GM19467 (cell line): Measurements from ENCODE around the gene HACD1.

Source experiments
- ATAC-seq: cut with Tn5 transposase; IDR thresholded peaks from one replicate; pipeline ENCODE4 v1.9.1; 2021; ENCODE audit warnings: mild to moderate bottlenecking, moderate library complexity; ENCODE audit not compliant: unreplicated experiment

The HACD1 gene, protein sequence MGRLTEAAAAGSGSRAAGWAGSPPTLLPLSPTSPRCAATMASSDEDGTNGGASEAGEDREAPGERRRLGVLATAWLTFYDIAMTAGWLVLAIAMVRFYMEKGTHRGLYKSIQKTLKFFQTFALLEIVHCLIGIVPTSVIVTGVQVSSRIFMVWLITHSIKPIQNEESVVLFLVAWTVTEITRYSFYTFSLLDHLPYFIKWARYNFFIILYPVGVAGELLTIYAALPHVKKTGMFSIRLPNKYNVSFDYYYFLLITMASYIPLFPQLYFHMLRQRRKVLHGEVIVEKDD

GRCh38 chr10:17617031-17617911, at the start of gene HACD1:
HACD1 (minus strand) TSS chr10:17617374; CDS start chr10:17617339, 35 bp downstream.
- peak; percentile 72 for ATAC-seq

DNA sequence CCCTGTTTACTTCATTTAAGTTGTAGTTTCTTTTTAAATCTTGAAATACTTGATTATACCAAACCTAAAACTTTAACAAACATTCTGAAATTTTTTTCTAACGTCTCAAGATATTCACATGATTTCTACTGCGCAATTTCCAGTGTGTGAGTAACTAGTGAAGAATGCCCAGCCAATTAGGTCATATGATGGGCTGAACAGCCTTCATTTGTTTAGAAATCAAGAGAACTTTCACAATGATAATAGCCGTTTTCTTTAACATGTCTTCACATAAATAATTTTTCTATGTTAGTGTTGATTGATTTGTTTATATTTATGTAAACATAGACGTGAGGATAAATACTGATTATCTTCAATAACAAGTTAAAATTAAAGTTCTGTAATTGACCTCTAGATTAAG, 48.6 kb upstream of the HACD1 start:
- no peak for ATAC-seq

DNA sequence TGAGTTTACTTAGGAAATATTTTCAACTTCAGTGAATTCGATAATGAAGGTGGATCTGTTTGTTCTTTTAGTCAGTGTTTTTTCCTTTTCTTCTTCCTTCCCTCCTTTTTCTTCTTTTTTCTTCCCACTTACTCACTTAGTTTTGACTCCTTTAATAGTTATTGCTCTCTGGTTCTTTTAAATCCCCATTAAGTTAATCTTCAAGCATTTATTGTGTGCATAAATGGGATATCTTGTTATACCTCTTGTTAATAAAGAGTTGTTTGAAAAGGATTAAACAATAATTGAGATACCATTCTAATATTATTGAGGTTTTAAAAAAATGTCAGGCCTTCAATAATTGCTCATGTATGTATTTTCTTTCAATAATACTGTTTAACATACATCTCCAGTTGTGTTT, 46.3 kb upstream of the HACD1 start:
- no peak for ATAC-seq

DNA sequence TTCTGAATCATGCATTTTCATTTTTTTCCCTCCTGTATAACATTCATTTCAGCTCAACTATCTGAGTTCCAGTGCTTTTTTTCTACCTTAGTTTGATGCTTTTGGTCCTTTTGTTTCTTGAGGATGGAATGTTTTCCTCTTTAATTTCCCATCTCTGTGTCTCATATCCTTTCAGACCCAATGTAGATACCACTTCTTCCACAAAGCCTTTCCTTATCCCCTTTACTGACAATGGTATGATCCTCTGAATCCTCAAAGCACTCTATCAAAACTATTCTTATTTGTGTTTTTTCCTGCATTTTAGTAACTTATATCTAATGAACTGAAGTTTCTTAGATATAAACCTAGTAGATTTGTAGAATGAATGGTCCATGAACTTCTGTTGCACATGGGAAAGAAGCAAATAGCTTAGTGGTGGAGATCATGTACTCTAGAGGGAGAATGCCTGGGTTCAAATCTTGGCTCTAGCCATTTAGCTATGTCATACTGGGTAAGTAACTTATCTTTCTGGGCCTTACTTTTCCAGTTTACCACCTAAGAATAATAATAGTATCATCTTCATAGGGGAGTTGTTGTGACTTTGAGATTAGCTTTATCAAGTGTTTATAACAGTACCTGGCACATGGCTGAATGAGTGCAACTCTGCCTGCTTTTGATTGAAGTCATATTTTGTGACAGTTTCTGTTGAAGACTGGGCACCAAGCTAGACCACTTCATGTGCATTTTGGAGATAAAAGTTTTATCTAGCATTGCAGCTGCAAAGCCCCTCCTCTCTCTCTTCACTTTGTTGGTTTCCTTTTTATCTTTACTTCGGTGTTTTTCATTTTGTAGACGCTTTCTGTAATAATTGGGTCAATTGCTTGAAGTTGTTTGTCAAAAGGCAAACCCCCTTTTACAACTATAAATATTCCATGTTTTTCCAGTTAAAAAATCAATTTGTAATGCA, 45.3 kb upstream of the HACD1 start:
- ATAC-seq: no peak

GRCh38 chr10:17661510-17661909, 44.3 kb upstream of the HACD1 start:
- no peak for ATAC-seq

DNA sequence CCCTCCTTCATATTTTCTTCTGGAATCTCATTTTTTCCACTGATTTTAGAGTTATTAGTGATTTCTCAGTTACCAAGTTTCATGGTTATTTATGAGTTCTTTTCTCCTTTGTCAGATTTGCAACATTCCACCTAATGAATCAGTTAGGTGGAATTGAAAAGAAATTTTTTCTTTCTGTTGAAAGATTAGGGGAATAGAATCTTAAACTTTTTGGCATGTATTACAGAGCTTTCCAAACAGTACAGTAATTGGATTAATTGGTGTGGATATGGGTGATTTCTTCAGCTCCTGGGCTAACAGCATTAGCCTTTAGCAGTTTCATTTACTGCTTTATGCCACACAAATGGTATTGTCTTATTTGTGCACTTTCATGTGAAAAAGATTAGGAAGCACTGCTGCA, 43.7 kb upstream of the HACD1 start:
- no peak for ATAC-seq

DNA sequence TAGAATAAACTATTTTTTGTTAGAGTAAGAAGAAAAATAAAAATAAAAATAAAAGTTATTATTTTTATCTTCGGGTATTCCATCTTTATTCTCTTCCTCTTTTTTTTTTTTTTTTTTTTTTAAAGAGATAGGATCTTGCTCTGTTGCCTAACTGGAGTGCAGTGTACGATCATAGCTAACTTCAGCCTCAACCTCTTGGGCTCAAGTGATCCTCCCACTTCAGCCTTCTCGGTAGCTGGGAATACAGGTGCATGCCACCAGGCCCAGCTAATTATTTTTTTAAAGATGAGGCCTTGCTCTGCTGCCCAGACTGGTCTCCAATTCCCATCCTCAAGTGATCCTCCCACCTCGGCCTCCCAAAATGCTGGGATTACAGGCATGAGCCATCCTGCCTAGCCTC, 42.2 kb upstream of the HACD1 start:
- no peak for ATAC-seq

GRCh38 chr10:17657103-17657500, 39.9 kb upstream of the HACD1 start:
- ATAC-seq: no peak

DNA sequence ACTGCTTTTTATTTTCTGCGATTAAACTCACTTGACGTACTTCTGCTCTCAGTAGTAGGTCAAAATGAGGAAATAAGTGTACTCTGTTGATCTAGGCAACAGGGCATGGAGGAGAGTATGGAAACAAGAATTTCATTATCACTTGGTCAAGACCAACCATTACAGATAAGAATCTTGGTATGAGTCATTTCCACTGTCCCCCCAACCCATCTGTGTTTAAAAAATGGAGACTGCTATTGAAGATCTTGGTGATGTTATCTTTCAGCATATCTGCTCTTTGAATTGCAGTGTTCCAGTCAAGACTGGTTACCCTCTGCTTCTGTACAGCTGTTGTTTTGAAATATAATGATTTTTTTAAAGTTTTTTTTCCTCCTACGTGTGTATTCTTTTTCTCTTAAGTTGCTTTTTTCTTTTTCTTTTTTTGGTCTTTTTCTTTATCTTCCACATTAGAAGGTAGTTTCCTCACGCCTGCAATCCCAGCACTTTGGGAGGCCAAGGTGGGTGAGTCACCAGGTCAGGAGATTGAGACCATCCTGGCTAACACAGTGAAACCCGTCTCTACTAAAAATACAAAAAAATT, 38.5 kb upstream of the HACD1 start:
- peak; percentile 90 for ATAC-seq

DNA sequence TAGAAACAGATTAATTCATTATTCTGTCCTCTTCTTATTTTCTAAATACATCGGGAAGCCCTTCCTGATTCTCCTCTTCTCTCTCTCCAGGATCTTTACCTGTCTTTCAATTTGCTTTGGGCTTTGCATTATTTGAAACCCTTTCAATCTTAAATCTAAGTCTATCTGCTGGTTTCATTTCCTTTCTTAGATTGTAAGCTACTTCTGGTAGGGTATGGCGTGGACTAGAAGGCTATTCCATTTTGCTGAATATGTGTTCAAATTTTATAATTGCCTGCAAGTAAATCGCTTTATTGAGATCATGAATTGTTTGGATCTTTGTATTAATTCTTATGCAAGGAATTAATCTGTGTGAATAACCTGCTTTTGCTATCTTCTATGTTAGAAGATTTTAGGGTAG, 37.8 kb upstream of the HACD1 start:
- peak; percentile 21 for ATAC-seq

DNA sequence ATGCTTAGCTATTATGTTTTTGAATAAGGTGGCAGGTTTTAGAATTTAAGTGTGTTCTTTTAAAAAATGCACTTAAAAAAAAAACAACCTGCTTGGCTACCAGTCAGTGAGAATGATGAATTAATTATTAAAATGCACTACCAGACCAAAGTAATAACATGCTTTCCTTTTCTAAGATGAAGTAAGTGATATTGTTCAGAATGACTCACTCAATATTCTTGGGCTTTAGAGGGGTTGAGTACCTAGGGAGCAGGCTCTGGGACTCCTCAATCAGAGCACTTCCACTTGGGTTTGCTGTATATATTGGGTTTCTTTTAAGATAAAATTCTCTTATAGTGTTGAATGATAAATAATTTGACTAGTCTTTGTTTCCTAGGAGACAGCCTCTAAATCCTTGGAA, 35.4 kb upstream of the HACD1 start:
- ATAC-seq: no peak

DNA sequence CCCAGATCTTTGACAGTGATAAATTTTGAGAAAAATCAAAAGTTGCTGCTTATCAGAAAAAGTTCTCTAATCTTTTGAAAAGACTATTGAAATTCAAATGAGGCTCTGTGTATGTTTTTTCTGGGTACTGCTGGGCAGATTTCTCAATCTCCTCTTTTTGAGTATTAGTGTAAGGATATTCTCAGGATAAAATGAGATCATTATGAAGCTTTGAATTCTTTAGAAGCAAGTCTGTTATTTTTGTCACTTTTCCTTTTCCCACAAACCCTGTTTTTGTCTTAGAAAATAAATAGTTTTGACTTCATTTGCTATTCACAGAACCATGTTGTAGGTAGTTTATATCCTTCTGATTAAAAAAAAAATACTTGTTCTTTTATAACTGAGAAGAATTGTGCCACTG, 34.7 kb upstream of the HACD1 start:
- no peak for ATAC-seq

DNA sequence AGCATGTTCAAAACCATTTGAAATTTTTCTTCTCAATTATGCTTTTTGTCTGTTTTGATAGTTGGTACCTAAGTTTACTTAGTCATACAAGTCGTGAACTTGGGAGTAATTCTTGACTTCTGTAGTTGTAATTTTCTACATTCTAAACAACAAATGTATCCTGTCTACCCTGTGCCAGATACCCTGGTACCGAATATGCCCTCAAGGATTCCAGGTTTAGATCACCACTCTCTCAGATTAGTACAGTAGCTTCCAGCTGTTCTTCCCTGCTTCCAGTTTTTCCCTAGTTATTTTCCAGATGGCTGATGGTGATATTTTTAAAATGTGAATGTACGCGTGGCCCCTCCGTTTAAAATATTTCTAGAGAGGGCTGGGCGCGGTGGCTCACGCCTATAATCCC, 33.2 kb upstream of the HACD1 start:
- no peak for ATAC-seq

DNA sequence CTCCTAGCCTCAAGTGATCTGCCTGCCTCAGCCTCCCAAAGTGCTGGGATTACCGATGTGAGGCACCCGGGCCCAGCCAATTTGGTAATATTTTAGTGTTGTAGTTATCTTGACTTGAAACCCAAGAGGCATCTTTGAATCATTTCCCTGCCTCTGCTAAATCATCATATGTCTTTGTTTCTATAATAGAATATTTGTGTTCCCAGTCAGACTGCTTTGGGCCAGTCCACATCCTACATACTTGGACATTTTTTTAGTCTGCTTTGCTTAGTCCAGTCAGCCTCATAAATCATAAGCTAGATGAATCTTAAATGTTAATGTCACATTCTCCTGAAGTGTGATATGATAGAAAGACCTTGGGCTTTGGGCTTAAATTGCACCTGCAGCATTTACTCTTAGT, 32.7 kb upstream of the HACD1 start:
- no peak for ATAC-seq

DNA sequence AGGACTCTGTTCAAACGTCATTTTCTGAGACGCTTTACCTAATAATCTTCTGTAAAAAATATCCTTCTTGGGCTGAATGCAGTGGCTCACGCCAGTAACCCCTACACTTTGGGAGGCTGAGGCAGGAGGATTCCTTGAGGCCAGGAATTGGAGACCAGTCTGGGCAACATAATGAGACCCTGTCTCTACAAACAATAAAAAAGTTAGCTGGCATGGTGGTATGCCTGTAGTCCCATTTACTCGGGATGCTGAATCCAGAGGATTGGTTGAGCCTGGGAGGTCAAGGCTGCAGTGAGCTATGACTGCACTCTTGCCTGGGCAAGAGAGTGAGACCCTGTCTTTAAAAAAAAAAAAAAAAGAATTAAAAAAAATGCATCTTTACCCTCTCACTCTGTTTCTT, 31.9 kb upstream of the HACD1 start:
- ATAC-seq: no peak

DNA sequence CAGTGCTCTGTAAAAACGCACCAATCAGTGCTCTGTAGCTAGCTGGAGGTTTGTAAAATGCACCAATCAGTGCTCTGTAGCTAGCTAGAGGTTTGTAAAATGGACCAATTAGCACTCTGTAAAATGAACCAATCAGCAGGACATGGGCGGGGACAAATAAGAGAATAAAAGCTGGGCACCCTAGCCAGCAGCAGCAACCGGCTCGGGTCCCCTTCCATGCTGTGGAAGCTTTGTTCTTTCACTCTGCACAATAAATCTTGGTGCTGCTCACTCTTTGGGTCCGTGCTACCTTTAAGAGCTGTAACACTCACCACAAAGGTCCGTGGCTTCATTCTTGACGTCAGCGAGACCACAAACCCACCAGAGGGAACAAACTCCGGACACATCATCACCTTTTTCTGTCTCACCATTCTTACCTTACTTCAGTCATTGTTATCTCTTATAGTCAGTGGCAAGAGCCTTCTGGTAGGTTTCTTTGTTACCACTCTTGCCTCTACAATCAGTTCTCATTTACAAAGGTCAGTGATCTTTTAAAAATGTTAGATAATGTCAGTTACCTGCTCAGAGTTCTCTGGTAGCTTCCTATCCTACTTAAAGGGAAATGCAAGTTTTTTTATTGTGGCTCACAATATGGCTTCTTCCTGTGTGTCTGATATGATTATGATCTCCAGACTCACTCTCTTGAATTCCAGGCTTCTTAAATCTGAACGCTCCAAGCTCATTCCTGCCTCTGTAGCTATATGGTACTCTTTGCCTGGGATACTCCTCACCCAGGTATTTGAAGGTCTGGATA, 31.3 kb upstream of the HACD1 start:
- ATAC-seq: no peak

- ATAC-seq: no peak
Measured at GRCh38 chr10:17647326-17647725, 30.2 kb upstream of the HACD1 start.

- no peak for ATAC-seq
Measured at GRCh38 chr10:17645621-17646345, 28.6 kb upstream of the HACD1 start.

DNA sequence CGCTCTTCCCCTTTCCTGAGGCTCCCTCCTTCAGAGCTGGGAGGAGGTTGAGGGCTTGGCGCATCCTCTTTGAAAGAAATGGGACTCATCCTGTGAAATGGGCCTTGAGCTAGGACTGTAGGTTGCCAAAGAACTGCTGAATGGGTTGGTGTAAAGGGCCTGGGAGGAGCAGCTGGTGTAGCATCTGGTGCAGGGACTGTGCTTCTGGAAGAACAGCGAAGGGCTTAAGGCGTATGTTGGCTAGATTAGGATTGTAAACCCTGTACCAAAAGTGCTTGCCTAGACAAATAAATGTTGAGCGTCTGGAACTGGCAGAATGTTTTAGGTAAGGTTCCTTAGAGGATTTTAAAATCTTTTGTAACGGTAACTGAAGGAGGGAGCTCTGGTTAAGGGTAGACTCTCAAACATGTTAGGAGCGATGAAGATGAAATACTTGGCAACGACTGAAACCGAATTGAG, 27.3 kb upstream of the HACD1 start:
- peak; percentile 23 for ATAC-seq
